Mammary epithelial cell (primary cell): Measurements from ENCODE around the gene ZNF750.

Experiments
- EZH2 ChIP-seq: IDR thresholded peaks from 2 replicates; pipeline ENCODE4 v1.6.1; 2012; ENCODE audit warnings: low read length, inconsistent platforms, borderline replicate concordance
- TF ChIP-seq, protein P1 (sequence below), 2 donors: IDR thresholded peaks in 1 of 2; conservative IDR thresholded peaks in 1 of 2; 2 replicates each; pipeline ENCODE4 v1.5.1; 2011 to 2012; ENCODE audit warnings: inconsistent platforms in 2 of 2, low read length in 2 of 2, mild to moderate bottlenecking in 2 of 2, control low read depth in 1 of 2, low read depth in 1 of 2; ENCODE audit not compliant: insufficient read depth in 1 of 2; ENCODE audit errors: extremely low read depth in 1 of 2

DNA sequence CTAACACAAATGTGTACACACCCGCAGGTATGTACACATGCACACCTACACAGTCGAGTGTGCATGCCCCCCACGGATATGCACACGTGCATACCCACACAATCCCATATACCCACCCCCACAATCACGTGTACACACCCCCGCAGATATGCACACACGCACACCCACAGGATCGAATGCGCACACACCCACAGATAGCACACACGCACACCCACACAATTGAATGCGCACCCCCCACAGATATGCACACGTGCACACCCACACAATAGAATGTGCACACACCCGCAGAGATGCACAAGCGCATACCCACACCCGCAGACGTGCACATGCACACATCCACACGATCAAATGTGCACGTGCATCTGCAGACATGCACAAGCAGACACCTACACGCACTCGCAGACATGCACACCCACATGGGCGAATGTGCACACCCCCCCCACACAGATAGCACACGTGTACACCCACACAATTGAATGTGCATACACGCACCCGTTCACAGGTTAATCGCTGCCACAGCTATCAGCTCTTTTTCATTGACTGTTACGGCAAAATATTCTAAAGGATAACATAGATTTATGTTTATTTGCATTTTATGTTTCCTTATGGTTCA lies 10.8 kb downstream of the ZNF750 start:
- TF ChIP-seq, protein P1, sequence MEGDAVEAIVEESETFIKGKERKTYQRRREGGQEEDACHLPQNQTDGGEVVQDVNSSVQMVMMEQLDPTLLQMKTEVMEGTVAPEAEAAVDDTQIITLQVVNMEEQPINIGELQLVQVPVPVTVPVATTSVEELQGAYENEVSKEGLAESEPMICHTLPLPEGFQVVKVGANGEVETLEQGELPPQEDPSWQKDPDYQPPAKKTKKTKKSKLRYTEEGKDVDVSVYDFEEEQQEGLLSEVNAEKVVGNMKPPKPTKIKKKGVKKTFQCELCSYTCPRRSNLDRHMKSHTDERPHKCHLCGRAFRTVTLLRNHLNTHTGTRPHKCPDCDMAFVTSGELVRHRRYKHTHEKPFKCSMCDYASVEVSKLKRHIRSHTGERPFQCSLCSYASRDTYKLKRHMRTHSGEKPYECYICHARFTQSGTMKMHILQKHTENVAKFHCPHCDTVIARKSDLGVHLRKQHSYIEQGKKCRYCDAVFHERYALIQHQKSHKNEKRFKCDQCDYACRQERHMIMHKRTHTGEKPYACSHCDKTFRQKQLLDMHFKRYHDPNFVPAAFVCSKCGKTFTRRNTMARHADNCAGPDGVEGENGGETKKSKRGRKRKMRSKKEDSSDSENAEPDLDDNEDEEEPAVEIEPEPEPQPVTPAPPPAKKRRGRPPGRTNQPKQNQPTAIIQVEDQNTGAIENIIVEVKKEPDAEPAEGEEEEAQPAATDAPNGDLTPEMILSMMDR (conservative IDR thresholded peaks at IDR 0.05 in 1 of 2, IDR thresholded peaks at IDR 0.05 in 1 of 2; ENCODE audit: extremely low read depth in 1 of 2, insufficient read depth in 1 of 2, low read depth in 1 of 2, low read length in 2 of 2): no peak
- no peak for TF ChIP-seq EZH2
